Measurements from ENCODE around the gene ADCY4.

DNA sequence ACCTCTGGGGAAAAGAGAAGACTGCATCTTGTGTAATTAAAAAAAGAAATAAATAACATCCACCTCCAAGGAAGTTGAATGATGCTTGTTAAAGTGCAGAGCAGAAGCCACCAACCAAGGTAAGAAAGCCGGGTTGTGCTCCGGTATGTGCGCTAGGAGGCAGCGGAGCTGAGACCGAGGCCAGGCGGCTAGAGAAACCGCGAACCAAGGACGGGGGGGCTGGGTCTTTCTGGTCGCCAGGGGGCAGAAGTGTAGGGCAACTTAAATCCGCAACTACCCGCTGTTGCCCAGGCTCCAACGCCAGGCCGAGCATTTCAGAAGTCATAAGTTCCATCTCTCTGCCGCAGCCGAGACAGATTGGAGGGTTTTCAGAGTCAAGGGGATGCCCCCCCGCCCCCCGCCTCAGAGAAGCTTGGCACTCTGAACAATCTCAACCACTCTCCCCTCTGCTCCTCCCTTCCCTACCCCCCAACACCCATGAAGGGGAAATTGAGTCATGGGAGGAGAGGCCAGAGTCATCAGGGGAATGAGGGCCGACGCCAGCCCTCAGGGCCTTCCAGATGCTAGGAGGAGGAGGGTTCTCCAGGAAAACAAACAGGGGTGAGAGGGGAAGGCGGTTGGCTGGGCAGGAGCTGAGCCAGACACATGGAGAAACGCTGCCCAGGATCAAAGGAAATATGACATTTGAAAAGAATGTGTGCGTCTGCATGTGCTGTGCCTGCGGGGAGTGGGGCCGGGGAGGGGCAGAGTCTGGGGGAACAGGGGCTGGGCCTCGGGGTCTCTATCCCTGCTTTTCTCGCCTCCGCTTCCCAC is 30.9 kb upstream of the ADCY4 start:
- no peak for TF ChIP-seq NBN (conservative IDR thresholded peaks at IDR 0.05)
- no peak for TF ChIP-seq ZNF431 (CRISPR knock-in tag; IDR thresholded peaks at IDR 0.05; ENCODE audit: borderline replicate concordance, low read depth)
- TF ChIP-seq, protein P1, sequence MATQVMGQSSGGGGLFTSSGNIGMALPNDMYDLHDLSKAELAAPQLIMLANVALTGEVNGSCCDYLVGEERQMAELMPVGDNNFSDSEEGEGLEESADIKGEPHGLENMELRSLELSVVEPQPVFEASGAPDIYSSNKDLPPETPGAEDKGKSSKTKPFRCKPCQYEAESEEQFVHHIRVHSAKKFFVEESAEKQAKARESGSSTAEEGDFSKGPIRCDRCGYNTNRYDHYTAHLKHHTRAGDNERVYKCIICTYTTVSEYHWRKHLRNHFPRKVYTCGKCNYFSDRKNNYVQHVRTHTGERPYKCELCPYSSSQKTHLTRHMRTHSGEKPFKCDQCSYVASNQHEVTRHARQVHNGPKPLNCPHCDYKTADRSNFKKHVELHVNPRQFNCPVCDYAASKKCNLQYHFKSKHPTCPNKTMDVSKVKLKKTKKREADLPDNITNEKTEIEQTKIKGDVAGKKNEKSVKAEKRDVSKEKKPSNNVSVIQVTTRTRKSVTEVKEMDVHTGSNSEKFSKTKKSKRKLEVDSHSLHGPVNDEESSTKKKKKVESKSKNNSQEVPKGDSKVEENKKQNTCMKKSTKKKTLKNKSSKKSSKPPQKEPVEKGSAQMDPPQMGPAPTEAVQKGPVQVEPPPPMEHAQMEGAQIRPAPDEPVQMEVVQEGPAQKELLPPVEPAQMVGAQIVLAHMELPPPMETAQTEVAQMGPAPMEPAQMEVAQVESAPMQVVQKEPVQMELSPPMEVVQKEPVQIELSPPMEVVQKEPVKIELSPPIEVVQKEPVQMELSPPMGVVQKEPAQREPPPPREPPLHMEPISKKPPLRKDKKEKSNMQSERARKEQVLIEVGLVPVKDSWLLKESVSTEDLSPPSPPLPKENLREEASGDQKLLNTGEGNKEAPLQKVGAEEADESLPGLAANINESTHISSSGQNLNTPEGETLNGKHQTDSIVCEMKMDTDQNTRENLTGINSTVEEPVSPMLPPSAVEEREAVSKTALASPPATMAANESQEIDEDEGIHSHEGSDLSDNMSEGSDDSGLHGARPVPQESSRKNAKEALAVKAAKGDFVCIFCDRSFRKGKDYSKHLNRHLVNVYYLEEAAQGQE (IDR thresholded peaks at IDR 0.05; ENCODE audit: borderline replicate concordance in 1 of 2, low read depth in 1 of 2, low read length in 2 of 2), result no peak
- TF ChIP-seq, protein P2, sequence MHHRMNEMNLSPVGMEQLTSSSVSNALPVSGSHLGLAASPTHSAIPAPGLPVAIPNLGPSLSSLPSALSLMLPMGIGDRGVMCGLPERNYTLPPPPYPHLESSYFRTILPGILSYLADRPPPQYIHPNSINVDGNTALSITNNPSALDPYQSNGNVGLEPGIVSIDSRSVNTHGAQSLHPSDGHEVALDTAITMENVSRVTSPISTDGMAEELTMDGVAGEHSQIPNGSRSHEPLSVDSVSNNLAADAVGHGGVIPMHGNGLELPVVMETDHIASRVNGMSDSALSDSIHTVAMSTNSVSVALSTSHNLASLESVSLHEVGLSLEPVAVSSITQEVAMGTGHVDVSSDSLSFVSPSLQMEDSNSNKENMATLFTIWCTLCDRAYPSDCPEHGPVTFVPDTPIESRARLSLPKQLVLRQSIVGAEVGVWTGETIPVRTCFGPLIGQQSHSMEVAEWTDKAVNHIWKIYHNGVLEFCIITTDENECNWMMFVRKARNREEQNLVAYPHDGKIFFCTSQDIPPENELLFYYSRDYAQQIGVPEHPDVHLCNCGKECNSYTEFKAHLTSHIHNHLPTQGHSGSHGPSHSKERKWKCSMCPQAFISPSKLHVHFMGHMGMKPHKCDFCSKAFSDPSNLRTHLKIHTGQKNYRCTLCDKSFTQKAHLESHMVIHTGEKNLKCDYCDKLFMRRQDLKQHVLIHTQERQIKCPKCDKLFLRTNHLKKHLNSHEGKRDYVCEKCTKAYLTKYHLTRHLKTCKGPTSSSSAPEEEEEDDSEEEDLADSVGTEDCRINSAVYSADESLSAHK (CRISPR knock-in tag; IDR thresholded peaks at IDR 0.05; ENCODE audit: borderline replicate concordance), result peak; percentile 69; the same call in 1 of the 2 replicates
- TF ChIP-seq NR2F2 (IDR thresholded peaks at IDR 0.05; ENCODE audit: borderline replicate concordance, low read depth), result no peak; the same call in 1 of the 2 replicates
- peak; percentile 100 for TF ChIP-seq CTCF (CRISPR knock-in tag; IDR thresholded peaks at IDR 0.05)
- TF ChIP-seq EED (CRISPR knock-in tag; IDR thresholded peaks at IDR 0.05), result no peak
- peak; percentile 73 for TF ChIP-seq GATAD1 (CRISPR knock-in tag; IDR thresholded peaks at IDR 0.05)
- no peak for TF ChIP-seq TERF1 (CRISPR knock-in tag; IDR thresholded peaks at IDR 0.05)
- TF ChIP-seq ELF1 (CRISPR knock-in tag; IDR thresholded peaks at IDR 0.05), result peak; percentile 62
- peak; percentile 97 for TF ChIP-seq CBX5 (CRISPR knock-in tag; IDR thresholded peaks at IDR 0.05; ENCODE audit: borderline replicate concordance)
- peak; percentile 90; the same call in 1 of the 2 replicates for TF ChIP-seq PAX8 (CRISPR knock-in tag; IDR thresholded peaks at IDR 0.05; ENCODE audit: borderline replicate concordance)

All from HepG2 (cell line).